ENCODE measurements around the gene SHISA7.
A peak's percentile ranks its signal among the peaks of the same experiment; 100 is the strongest.

DNA sequence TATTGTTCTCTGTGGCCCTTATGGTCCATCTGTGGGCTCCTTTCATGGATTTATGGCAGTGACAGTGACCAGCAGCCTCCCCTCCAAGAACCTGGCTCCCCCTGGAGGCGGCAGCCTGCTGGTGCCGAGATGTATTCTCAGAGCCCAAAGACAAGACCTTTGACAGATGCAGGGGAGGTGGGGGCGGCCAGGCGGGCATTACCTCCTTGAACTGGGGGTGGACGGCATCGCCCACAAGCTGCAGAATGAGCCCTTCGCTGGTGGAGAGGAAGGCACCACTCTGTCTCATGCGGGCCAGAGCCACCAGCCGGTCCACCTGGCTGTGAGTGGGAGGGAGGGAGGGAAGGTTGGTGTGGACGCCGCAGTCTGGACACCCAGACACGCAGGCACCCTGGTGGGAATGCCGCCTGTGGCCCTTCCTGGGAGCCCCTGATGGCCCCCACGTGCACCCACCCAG, 11.7 kb upstream of the SHISA7 start:
- TF ChIP-seq, protein P1, sequence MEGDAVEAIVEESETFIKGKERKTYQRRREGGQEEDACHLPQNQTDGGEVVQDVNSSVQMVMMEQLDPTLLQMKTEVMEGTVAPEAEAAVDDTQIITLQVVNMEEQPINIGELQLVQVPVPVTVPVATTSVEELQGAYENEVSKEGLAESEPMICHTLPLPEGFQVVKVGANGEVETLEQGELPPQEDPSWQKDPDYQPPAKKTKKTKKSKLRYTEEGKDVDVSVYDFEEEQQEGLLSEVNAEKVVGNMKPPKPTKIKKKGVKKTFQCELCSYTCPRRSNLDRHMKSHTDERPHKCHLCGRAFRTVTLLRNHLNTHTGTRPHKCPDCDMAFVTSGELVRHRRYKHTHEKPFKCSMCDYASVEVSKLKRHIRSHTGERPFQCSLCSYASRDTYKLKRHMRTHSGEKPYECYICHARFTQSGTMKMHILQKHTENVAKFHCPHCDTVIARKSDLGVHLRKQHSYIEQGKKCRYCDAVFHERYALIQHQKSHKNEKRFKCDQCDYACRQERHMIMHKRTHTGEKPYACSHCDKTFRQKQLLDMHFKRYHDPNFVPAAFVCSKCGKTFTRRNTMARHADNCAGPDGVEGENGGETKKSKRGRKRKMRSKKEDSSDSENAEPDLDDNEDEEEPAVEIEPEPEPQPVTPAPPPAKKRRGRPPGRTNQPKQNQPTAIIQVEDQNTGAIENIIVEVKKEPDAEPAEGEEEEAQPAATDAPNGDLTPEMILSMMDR (IDR thresholded peaks at IDR 0.05; ENCODE audit: low read depth, low read length, missing input control) = peak; percentile 37
- no peak for TF ChIP-seq TAF1 (conservative IDR thresholded peaks at IDR 0.05)
- no peak for TF ChIP-seq GABPA (IDR thresholded peaks at IDR 0.05 in 1 of 2, conservative IDR thresholded peaks at IDR 0.05 in 1 of 2)
- TF ChIP-seq YY1 (IDR thresholded peaks at IDR 0.05) = no peak
